GM10266 (cell line): ENCODE measurements around the gene RPL18A.
"Not testable (repeated sequence)": the region's sequence is repeated elsewhere in the genome, so short reads cannot be mapped to it uniquely, and the experiment has no call there.

Experiments
- DNase-seq: peaks from one replicate; pipeline ENCODE4 v3.0.0; 2012; ENCODE audit errors: extremely low spot score
- CTCF ChIP-seq: IDR thresholded peaks from 2 replicates; pipeline ENCODE4 v1.5.1; 2012; ENCODE audit warnings: mild to moderate bottlenecking, low read depth; ENCODE audit not compliant: control insufficient read depth, insufficient read depth; ENCODE audit errors: missing control alignments

The RPL18A gene

GRCh38 chr19:17881701-17882100, 22.0 kb downstream of the RPL18A start:
- DNase-seq = no peak
- no peak for TF ChIP-seq CTCF

DNA sequence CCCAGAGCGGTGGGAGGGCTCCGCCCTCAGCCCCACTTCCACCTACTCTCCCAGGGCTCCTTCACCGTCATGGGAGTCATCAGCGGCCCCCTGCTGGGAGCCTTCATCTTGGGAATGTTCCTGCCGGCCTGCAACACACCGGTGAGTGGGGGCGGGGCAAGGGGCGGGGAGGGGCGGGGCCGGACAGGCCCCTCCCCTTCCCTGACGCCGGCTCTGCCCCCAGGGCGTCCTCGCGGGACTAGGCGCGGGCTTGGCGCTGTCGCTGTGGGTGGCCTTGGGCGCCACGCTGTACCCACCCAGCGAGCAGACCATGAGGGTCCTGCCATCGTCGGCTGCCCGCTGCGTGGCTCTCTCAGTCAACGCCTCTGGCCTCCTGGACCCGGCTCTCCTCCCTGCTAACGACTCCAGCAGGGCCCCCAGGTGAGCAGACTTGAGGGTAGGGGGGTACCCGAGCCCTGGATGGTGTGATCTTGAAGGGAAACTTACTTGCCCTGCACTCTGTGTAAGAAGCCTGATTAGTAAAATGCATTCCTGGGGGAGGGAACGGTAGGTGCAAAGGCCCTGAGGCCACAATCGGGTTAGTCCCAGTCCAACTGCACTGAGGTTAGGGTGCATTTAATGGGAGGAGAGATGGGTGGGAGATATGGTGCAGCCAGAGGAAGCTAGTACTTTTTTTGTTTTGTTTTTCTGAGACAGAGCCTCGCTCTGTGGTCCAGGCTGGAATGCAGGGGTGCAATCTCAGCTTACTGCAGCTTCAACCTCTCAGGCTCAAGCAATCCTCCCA, 24.1 kb downstream of the RPL18A start:
- DNase-seq = no peak
- TF ChIP-seq CTCF = no peak

GRCh38 chr19:17886515-17886914, 26.8 kb downstream of the RPL18A start:
- no peak for TF ChIP-seq CTCF
- no peak for DNase-seq

- DNase-seq = not testable (repeated sequence)
Measured at GRCh38 chr19:17887221-17887620, 27.5 kb downstream of the RPL18A start.

GRCh38 chr19:17888260-17888659, 28.6 kb downstream of the RPL18A start:
- TF ChIP-seq CTCF = no peak

GRCh38 chr19:17889609-17890214, 30.0 kb downstream of the RPL18A start:
- no peak for TF ChIP-seq CTCF
- no peak for DNase-seq

More at GRCh38 chr19:17888260-17888659, 28.6 kb downstream of the RPL18A start:
- no peak for DNase-seq

DNA sequence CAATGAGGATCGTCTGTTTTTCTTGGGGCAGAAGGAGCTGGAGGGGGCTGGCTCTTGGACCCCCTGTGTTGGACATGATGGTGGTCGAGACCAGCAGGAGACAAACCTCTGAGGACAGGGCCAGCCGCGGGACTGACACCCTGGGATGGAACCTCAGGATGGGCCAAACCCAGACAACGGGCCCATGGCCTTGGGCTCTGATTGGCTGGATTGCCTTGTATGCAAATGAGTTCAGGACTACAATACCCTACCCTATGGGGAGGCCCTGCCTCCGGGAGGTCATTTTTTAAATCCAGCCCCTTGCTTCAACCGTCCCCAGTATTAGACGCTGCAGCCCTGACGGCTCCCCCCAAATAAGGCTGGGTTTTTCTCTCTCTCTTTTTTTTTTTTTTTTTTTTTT, 34.1 kb downstream of the RPL18A start:
- DNase-seq = no peak
- TF ChIP-seq CTCF = no peak
